GM23338 (cell line): ENCODE measurements around the gene MEGF6. TPM values are rescaled to one million over a fixed set of nuclear protein-coding genes. Genes with fewer than 3 reads are reported as not detected.

ENCODE experiments used
- ATAC-seq: fragments of 200-7000 bp; cut with Tn5 transposase; 3 replicates; pipeline ENCODE4 v1.9.1; 2020
- DNase-seq: peaks from one replicate; pipeline ENCODE4 v3.0.0-alpha.2; 2015; ENCODE audit warnings: low spot score
- H2AFZ ChIP-seq: fragments of 200-600 bp; sonication (generic); 2 replicates; pipeline ENCODE4 v1.8.0; 2016; ENCODE audit warnings: antibody characterized with exemption, mild to moderate bottlenecking, moderate library complexity
- H3F3A ChIP-seq: fragments of 200-600 bp; sonication (generic); replicated peaks from 2 replicates; pipeline ENCODE4 v1.8.0; 2017; ENCODE audit warnings: antibody characterized with exemption, mixed run types, low read depth
- H3K27ac ChIP-seq: fragments of 200-600 bp; sonication (generic); 2 replicates; pipeline ENCODE4 v1.6.1; 2016; ENCODE audit warnings: low read depth
- H3K27me3 ChIP-seq: fragments of 200-600 bp; sonication (generic); 2 replicates; pipeline ENCODE4 v1.8.0; 2016; ENCODE audit warnings: mild to moderate bottlenecking, mixed run types, moderate library complexity; ENCODE audit not compliant: insufficient read depth
- H3K36me3 ChIP-seq: fragments of 200-600 bp; sonication (generic); 2 replicates; pipeline ENCODE4 v1.8.0; 2016; ENCODE audit warnings: mild to moderate bottlenecking; ENCODE audit not compliant: insufficient read depth
- H3K4me1 ChIP-seq: fragments of 200-600 bp; sonication (generic); 2 replicates; pipeline ENCODE4 v1.8.0; 2016; ENCODE audit warnings: mild to moderate bottlenecking, moderate library complexity; ENCODE audit not compliant: insufficient read depth
- H3K4me2 ChIP-seq: fragments of 200-600 bp; sonication (generic); 2 replicates; pipeline ENCODE4 v1.7.1; 2017; ENCODE audit warnings: mixed run types
- H3K4me3 ChIP-seq: fragments of 200-600 bp; sonication (generic); 2 replicates; pipeline ENCODE4 v1.6.1; 2016; ENCODE audit warnings: mixed run types
- H3K79me2 ChIP-seq: fragments of 200-600 bp; sonication (generic); replicated peaks from 2 replicates; pipeline ENCODE4 v1.8.0; 2017; ENCODE audit warnings: mild to moderate bottlenecking; ENCODE audit not compliant: insufficient read depth
- H3K9me2 ChIP-seq: fragments of 200-600 bp; sonication (generic); 2 replicates; pipeline ENCODE4 v1.8.0; 2017; ENCODE audit not compliant: insufficient read depth
- H4K20me1 ChIP-seq: fragments of 200-600 bp; sonication (generic); replicated peaks from 2 replicates; pipeline ENCODE4 v1.8.0; 2017; ENCODE audit warnings: mild to moderate bottlenecking; ENCODE audit not compliant: insufficient read depth
- H3K27ac Mint-ChIP-seq: 2 replicates; pipeline ENCODE4 v1.8.0; 2020; ENCODE audit warnings: inconsistent platforms, mild to moderate bottlenecking, moderate library complexity, mixed read lengths
- H3K27me3 Mint-ChIP-seq: 3 replicates; pipeline ENCODE4 v1.8.0; 2022; ENCODE audit warnings: low read depth, mild to moderate bottlenecking, moderate library complexity, mixed read lengths, inconsistent platforms; ENCODE audit not compliant: insufficient read depth, poor library complexity
- H3K36me3 Mint-ChIP-seq: 3 replicates; pipeline ENCODE4 v1.8.0; 2021; ENCODE audit warnings: low read depth, mild to moderate bottlenecking, inconsistent platforms, moderate library complexity, mixed read lengths
- H3K4me1 Mint-ChIP-seq: 3 replicates; pipeline ENCODE4 v1.8.0; 2020; ENCODE audit warnings: mild to moderate bottlenecking, inconsistent platforms, mixed read lengths
- H3K4me3 Mint-ChIP-seq: 3 replicates; pipeline ENCODE4 v1.8.0; 2021; ENCODE audit warnings: moderate library complexity, mild to moderate bottlenecking, inconsistent platforms, mixed read lengths
- H3K9me3 Mint-ChIP-seq: 3 replicates; pipeline ENCODE4 v1.8.0; 2020; ENCODE audit warnings: moderate library complexity, mild to moderate bottlenecking, inconsistent platforms, mixed read lengths
- CREB1 ChIP-seq: fragments of 250-450 bp; sonication (Bioruptor Pico); IDR thresholded peaks from 2 replicates; pipeline ENCODE4 v1.5.0; 2020; ENCODE audit warnings: low read depth, mild to moderate bottlenecking, moderate library complexity
- CTCF ChIP-seq, 2 experiments: fragments of 200-600 bp in 1 of 2; sonication (generic) in 1 of 2; conservative IDR thresholded peaks; 2 replicates each; pipeline versions ENCODE4 v1.5.1 to v1.6.1; 2016 to 2017; ENCODE audit warnings: antibody characterized with exemption in 2 of 2, low read depth in 2 of 2, mild to moderate bottlenecking in 2 of 2, moderate library complexity in 1 of 2
- ETS1 ChIP-seq: IDR thresholded peaks from 2 replicates; pipeline ENCODE4 v1.6.1; 2016; ENCODE audit warnings: antibody characterized with exemption
- EZH2 ChIP-seq: fragments of 200-600 bp; sonication (generic); IDR thresholded peaks from one replicate; pipeline ENCODE4 v1.8.0; 2017; ENCODE audit warnings: antibody characterized with exemption, mild to moderate bottlenecking, low read depth; ENCODE audit not compliant: unreplicated experiment
- EZH2phosphoT487 ChIP-seq: fragments of 200-600 bp; sonication (generic); IDR thresholded peaks from one replicate; pipeline ENCODE4 v1.8.1; 2018; ENCODE audit warnings: antibody characterized with exemption; ENCODE audit not compliant: unreplicated experiment
- JUNB ChIP-seq: IDR thresholded peaks from one replicate; pipeline ENCODE4 v1.6.1; 2016; ENCODE audit warnings: antibody characterized with exemption; ENCODE audit not compliant: unreplicated experiment
- NANOG ChIP-seq: IDR thresholded peaks from 2 replicates; pipeline ENCODE4 v1.6.1; 2016; ENCODE audit warnings: antibody characterized with exemption, borderline replicate concordance
- POLR2AphosphoS5 ChIP-seq: IDR thresholded peaks from 2 replicates; pipeline ENCODE4 v1.6.1; 2016; ENCODE audit warnings: antibody characterized with exemption, low read depth
- REST ChIP-seq: IDR thresholded peaks from one replicate; pipeline ENCODE4 v1.6.1; 2018; ENCODE audit warnings: antibody characterized with exemption; ENCODE audit not compliant: unreplicated experiment
- STAT1 ChIP-seq: IDR thresholded peaks from one replicate; pipeline ENCODE4 v1.6.1; 2016; ENCODE audit warnings: antibody characterized with exemption; ENCODE audit not compliant: unreplicated experiment
- ZNF114 ChIP-seq: fragments of 250-450 bp; sonication (Bioruptor Pico); IDR thresholded peaks from 2 replicates; pipeline ENCODE4 v1.5.0; 2020; ENCODE audit warnings: mild to moderate bottlenecking, moderate library complexity
- ZNF331 ChIP-seq: fragments of 250-450 bp; sonication (Bioruptor Pico); IDR thresholded peaks from 2 replicates; pipeline ENCODE4 v1.5.0; 2020; ENCODE audit warnings: low read depth, mild to moderate bottlenecking, moderate library complexity
- ZNF462 ChIP-seq: fragments of 250-450 bp; sonication (Bioruptor Pico); IDR thresholded peaks from 2 replicates; pipeline ENCODE4 v1.5.0; 2020; ENCODE audit warnings: mild to moderate bottlenecking, moderate library complexity
- polyA plus RNA-seq: library from polyadenylated mRNA; unstranded; fragments of >200 nt; fragmentation: Nextera tagmentation; extraction: Ambion mirVana; gene quantifications from 2 replicates; pipeline ENCODE4 v1.2.1, GENCODE V29; 2016
- total RNA-seq: library from RNA; depleted of rRNA; stranded (reverse); fragments of >200 nt; shearing (Covaris generic); gene quantifications from 2 replicates; pipeline ENCODE4 v1.2.3, GENCODE V29; 2014

The MEGF6 gene
- total and polyA plus RNA-seq, 2 experiments from 2014 or later = 4.0 to 21.4 TPM

GRCh38 chr1:3468236-3469103, 142.8 kb downstream of the MEGF6 start:
- Histone ChIP-seq H3K36me3 (no peaks in the 10 kb centered on the region), H3K4me2 (no peak overlapping the region)
- TF ChIP-seq ETS1 (no peak), JUNB (no peak), ZNF114 (CRISPR knock-in tag) (no peak), CREB1 (CRISPR knock-in tag) (no peak), REST (no peak), ZNF462 (CRISPR knock-in tag) (no peak), POLR2AphosphoS5 (no peak), ZNF331 (CRISPR knock-in tag) (no peak), NANOG (no peak), CTCF (conservative IDR thresholded peaks at IDR 0.05; ENCODE audit: low read depth in 2 of 2) (no peak), STAT1 (no peak), EZH2phosphoT487 (no peak), EZH2 (no peak)

More at GRCh38 chr1:3468236-3469103, 142.8 kb downstream of the MEGF6 start:
- DNase-seq = no peak
- no peaks in the 10 kb centered on the region for H3K9me2 ChIP-seq
- peaks cover 7% of the 10 kb centered on the region for H3K27me3 Mint-ChIP-seq
- no peaks in the 10 kb centered on the region for H3K79me2 ChIP-seq
- no peak overlapping the region for H3K4me3 ChIP-seq
- H4K20me1 ChIP-seq = no peaks in the 10 kb centered on the region
- peaks cover 16% of the 10 kb centered on the region for H3K4me1 Mint-ChIP-seq
- peaks cover 7% of the 10 kb centered on the region; the same call in 1 of the 2 replicates for H3K4me1 ChIP-seq
- no peaks in the 10 kb centered on the region for H3K27me3 ChIP-seq
- no peaks in the 10 kb centered on the region for H3K9me3 Mint-ChIP-seq
- no peak overlapping the region for H3K27ac ChIP-seq
- peaks cover 8% of the 10 kb centered on the region for H3K36me3 Mint-ChIP-seq
- no peak overlapping the region for H3K4me3 Mint-ChIP-seq
- ATAC-seq = no peak
- H2AFZ ChIP-seq = no peak overlapping the region
- no peak overlapping the region for H3K27ac Mint-ChIP-seq
- no peaks in the 10 kb centered on the region for H3F3A ChIP-seq
